ENCODE measurements around the gene ASB18. TPM values are rescaled to one million over a fixed set of nuclear protein-coding genes. Genes with fewer than 3 reads are reported as not detected.
"Not testable (repeated sequence)": the region's sequence is repeated elsewhere in the genome, so short reads cannot be mapped to it uniquely, and the experiment has no call there.

ASB18 gene
- total RNA-seq, 1 donor from 2014 or later = not detected

GRCh38 chr2:236286873-236287545 is 22.8 kb upstream of the ASB18 start:
- intact Hi-C loops (cut with micrococcal nuclease) = no loop called here

GRCh38 chr2:236284208-236284607 is 20.0 kb upstream of the ASB18 start:
- intact Hi-C loops (cut with micrococcal nuclease) = no loop called here

DNA sequence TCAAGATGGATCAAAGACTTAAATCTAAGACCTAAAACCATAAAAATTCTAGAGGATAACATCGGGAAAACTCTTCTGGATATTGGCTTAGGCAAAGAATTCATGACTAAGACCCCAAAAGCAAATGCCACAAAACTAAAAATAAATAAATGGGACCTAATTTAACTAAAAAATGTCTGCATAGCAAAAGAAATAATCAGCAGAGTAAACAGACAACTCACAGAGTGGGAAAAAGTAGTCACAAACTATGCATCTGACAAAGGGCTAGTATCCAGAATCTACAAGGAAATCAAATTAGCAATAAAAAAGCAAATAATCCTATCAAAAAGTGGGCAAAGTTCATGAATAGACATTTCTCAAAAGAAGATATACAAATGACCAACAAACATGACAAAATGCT is 18.2 kb upstream of the ASB18 start:
- intact Hi-C loops (cut with micrococcal nuclease) = no loop called here

DNA sequence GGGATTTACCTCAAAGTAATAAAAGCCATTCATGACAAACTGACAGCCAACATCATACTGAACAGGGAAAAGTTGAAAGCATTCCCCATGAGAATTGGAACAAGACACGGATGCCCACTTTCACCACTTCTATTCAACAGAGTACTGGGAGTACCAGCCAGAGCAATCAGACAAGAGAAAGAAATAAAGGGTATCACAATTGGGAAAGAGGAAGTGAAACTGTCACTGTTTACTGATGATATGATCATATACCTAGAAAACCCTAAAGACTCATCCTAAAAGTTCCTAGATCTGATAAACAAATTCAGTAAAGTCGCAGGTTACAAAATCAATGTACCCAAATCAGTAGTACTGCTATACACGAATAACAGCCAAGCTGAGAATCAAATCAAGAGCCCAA is 17.2 kb upstream of the ASB18 start:
- intact Hi-C loops (cut with micrococcal nuclease) = no loop called here

DNA sequence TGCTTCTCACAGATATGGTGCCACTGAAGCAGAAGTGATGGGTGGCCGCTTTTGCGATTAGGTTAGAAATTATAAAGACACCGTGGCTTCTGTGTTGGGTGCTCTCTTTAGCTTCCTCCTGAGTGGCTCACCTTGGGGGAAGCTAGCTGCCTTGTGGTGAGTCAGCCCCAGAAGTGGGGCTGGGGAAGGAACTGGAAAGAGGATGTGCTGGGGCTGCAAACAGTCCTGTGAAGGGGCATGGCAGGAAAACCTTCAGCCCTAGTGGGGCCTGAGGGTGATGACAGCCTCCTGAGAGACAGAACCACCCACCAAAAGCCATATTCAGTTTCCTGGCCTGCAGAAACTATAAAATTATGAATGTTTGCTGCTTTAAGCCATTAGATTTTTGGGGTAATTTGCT is 8.9 kb upstream of the ASB18 start:
- intact Hi-C loops (cut with micrococcal nuclease) = no loop called here

DNA sequence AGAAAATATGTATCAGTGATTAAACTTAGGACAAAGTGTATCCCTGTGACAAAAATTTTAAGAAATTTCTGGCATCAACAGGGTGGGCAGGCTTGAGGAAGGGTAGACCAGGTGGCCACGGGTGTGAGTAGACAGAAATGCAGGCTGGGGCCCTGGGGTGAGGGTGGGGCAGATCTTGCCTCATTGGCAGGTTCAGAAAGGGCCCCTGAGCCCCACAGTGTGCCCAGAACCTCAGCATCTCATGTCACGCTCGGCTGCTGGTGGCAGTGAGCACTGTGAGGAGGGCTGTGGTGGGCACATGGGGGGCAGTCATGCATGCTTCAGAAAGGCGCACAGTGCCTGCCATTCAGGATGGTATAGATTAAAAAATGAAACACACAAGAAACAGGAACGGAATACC is 7.6 kb upstream of the ASB18 start:
- intact Hi-C loops (cut with micrococcal nuclease) = no loop called here

DNA sequence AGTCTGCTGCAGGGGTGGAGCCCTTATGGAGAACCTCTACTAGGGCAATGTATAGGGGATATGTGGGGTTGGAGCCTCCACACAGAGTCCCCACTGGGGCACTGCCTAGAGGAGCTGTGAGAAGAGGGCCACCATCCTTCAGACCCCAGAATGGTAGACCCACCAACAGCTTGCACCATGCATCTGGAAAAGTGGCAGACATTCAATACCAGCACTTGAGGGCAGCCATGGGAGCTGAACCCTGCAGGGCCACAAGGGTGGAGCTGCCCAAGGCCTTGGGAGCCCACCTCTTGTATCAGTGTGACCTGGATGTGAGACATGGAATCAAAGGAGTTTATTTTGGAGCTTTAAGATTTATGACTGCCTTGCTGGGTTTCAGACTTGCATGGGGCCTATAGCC is 5.7 kb upstream of the ASB18 start:
- intact Hi-C loops (cut with micrococcal nuclease) = not testable (repeated sequence)

DNA sequence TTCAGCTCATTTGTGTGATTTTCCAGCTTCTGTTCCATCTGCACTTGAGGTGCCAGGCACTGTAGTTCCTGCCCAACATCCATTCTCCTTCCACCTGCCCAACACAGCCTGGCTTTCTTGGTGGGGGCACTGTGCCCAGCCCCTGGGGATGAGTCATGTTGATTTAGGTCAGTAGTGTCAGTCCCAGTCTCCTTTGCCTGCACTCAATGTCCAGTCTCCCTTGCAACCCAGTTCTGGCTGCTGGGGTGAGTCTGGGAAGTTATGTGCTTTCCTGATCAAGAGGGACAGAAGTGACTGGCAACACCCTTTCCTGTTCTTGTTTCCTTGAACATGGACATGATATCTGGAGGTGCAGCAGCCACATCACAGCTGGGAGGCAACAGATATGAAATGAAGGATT is 1.5 kb upstream of the ASB18 start:
- intact Hi-C loops (cut with micrococcal nuclease) = no loop called here

- intact Hi-C loops (cut with micrococcal nuclease) = no loop called here
These were observed 2.0 kb downstream of the ASB18 start for GRCh38 chr2:236262238-236262637.

DNA sequence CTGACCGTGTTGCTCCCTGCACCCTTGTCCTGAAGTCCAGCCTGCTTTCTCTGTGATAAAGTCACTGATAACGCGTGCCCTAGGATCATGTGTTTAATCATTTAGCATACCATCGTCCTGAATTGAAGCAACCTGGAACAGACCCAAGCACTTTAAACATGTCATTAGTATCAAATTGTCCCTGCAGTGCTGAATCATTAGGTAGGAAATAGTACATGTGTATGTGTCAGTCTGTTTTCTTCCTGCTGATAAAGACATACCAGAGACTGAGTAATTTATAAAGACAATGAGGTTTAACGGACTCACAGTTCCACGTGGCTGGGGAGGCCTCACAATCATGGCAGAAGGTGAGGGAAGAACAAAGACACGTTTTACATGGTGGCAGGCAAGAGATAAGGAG is 2.8 kb downstream of the ASB18 start:
- intact Hi-C loops (cut with micrococcal nuclease) = no loop called here

DNA sequence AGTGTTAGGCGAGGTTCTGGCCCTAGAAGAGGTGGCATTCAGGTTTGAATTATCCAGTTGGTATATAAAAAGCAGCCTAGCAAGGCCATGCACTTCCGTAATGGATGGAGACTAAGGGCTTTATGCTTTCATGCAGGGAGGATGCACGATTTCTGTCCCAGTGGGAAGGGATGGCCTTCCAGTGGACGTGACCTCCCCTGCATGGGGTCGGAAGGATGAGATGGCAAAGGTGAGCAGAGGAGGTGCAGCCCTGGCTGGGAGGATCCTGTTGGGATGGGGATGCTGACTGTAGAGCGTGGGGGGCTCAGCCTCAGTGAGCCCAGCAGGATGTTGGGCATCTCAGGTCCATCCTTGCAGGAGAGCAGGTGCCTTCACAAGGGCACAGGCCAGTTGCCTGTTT is 4.8 kb downstream of the ASB18 start:
- intact Hi-C loops (cut with micrococcal nuclease) = no loop called here

- intact Hi-C loops (cut with micrococcal nuclease) = no loop called here
These were observed 6.6 kb downstream of the ASB18 start for GRCh38 chr2:236257575-236257974.

GRCh38 chr2:236257136-236257535 is 7.1 kb downstream of the ASB18 start:
- intact Hi-C loops (cut with micrococcal nuclease) = no loop called here

DNA sequence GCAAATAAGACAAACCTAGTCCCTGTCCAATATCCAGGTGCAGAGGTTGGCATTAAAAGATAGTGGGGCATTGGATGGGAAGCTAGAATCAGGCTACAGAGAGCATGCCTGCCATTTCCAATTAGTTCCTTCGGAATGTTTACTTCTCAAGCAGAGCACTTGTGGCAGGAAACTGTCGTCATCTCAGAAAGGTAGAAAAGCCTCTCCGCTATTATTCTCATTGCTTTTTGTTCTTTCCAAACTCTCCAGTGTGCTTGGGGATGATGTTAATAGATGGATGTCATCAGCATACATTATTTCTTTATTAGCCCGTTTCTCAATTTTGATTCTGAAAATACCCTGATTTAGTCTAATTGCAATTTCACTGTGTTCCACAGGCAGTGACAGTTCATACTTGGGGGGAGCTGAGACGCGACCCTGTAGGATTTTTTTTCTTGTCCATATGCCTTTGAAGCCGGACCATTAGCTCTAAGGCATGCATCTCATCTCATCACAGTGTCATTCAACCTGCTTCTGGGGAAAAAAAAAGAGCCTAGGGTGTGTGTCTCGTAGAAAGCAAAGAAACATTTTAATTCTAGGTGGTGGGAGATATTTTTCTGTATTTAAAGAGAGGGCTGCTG is 7.7 kb downstream of the ASB18 start:
- intact Hi-C loops (cut with micrococcal nuclease) = no loop called here

DNA sequence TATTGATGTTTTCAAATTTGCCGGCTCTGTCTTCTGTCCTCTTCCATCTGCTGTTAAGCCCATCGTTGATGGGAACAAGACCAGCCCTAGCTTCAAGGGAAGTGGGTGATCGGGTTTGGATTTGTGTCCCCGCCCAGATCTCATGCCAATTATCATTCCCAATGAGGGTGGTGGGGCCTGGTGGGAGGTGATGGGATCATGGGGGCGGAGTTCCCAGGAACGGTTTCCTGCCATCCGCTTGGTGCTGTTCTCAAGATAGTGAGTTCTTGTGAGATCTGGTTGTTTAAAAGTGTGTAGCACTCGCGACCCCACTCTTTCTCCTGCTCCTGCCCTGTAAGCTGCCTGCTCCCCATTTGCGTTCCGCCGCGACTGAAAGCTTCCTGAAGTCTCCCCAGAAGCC is 9.5 kb downstream of the ASB18 start:
- intact Hi-C loops (cut with micrococcal nuclease) = no loop called here

DNA sequence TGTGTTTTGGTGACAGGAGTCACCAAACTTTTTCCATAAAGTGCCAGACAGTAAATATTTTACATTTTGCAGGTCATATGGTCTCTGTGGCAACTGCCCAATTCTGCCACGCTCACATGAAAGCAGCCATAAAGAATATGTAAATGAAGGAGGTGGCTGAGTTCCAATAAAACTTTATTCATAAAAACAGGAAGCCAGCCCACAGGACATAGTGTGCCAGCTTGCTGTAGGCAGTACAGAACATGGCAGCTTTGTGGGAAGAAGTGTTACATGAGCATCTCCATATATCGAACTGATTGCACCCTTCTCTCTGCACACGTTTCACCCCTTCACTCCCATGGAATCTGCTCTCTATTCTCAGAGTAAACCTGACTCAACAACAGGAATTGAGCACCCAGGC is 10.2 kb downstream of the ASB18 start:
- intact Hi-C loops (cut with micrococcal nuclease) = no loop called here

DNA sequence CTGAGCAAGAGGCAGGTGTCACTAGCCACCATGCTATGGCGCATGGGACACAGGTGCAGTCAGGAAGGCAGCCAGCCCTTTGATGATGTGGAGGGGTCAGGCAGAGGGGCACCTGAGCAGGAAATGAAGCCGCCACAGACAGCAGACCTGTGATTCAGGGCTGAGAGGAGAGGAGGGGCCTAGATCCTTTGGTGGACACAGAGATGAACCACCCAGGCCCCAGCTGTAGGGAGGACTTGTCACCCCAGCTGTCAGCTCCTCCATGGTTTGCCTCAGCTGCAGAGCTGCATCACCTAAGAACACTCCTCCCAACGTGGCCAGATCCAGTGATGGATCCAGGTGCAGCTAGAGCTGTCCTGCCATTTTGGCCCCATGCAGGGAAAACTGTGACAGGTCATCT is 11.6 kb downstream of the ASB18 start:
- intact Hi-C loops (cut with micrococcal nuclease) = no loop called here

DNA sequence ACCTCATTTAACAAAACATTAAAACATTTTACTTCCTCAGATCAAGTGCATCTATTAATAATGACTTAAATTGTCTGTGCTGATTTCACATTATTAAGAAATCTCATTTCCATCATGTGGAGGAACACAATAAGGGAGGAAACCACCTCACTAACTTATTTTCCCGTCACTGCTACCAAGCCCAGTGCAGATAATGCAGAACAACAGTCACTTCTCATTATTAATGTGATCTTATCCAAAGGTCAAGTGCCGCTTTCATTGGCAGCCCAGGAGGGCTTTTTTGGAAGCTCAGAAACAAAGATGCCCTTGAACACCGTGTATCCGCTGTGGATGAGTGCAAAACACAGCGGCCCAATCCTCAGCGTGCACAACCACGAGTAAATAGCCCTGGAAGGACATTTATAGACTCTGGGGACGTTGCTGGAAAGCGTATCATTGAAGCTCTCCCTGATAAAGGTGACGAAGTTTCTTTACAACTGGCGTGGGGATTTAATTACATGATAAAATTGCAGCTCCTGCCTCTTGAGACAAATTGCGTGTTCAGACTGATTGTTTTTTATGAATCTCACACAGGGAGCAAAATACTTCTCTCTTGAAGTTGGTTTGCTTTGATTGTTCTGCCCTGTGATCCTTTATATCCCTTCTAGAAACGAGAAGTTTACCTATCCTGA is 13.2 kb downstream of the ASB18 start:
- intact Hi-C loops (cut with micrococcal nuclease) = no loop called here

DNA sequence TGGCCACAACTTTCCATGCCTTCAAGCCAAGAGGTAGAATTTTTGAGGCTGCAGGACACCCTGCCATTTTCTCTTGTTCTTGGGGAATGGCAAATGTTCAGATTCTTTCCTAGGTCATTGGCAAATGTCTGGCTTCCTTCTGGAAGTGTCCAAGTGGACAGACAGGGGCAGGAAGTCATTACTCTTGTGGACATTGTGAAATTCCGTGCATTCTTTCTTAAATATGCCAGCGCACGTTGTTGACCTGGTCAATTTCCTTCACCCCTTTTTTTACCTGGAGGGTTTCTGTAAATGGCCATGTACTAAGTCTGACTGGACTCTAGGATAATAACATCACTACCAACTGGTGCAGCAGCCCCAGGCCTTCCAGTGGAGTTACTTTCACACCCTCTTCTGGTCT is 13.9 kb downstream of the ASB18 start:
- intact Hi-C loops (cut with micrococcal nuclease) = no loop called here

DNA sequence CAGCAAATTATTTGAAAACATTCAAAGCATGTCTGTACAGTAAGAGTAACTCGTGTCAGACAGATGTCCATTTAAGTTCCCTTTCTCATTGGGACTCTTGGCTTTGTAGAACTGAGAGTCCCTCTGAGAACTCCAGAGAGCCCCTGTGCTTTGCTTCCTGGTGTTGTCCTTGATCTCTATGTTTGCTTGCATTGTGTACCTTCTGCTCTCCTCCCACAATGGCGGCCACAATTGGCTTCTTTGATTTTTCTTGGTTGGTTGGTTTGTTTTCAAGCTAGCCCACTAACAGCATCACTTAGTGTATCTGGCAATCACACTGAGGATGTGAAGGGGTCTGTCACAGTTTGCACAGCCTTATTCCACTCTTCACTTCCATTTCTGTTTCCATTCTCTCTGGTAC is 15.1 kb downstream of the ASB18 start:
- intact Hi-C loops (cut with micrococcal nuclease) = no loop called here

DNA sequence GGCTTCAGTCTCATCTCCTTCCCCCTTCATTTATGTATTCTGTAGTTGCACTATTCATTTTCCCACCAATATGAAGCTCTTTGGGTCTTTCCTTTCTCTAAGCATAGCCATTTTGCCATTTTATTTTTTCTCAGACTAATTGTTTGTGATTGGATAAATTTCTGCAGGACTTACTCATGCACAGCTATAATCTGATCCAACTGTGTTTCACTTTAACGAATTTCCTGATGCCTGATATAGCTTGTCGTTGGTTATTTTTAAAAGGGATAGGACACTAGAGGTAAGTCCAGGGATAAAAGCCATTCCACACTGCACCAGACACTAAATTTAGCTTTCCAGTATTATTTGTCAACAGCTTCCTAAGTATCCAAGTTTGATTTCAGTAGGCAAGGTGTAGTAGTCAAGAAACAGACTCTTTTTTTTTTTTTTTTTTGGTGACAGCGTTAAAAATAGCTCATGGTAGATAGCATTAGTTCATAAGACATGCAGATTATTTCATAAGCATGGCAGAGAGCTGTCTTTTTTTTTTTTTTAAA is 17.4 kb downstream of the ASB18 start:
- intact Hi-C loops (cut with micrococcal nuclease) = no loop called here

DNA sequence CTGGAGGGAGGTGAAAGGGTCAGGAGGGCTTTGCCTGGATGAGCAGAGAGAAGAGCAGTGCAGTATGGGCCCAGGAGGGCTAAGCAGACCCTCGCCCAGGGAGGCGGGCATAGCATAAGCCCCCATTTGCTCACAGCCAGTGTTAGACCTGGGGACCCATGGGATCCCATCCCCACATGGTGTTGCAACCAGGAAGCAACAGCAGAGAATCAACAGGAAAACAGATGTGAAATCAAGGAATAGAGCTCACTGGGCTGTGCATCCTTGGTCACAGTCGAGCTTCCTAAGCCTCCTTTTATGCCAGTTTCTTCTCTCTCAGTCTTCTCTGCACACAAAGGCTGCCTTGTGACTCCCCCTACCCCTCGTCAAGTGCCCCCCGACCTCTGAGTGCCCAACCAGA is 19.9 kb downstream of the ASB18 start:
- intact Hi-C loops (cut with micrococcal nuclease) = no loop called here

GRCh38 chr2:236242057-236242495 is 22.1 kb downstream of the ASB18 start:
- intact Hi-C loops (cut with micrococcal nuclease) = no loop called here

Data from T-helper 1 cell treated with Interleukin-12 subunit alpha and Interleukin-12 subunit beta and Interleukin-4 antibody, amounts not matched to agents 30 ng/mL and 1 ng/mL, for 36 hours (primary cell).